CD14-positive monocyte (primary cell): Measurements from ENCODE around the gene HK3. TPM values are rescaled to one million over a fixed set of nuclear protein-coding genes. Genes with fewer than 3 reads are reported as not detected.

Experiments used
- DNase-seq, 3 donors: peaks; one replicate each; pipeline ENCODE4 v3.0.0-alpha.2; 2011 to 2022
- H2AFZ ChIP-seq: 2 replicates; pipeline ENCODE4 v1.6.0; 2012; ENCODE audit warnings: mild to moderate bottlenecking, low read depth, low read length, inconsistent platforms; ENCODE audit not compliant: insufficient read depth, poor library complexity, severe bottlenecking
- H3K27ac ChIP-seq, 2 donors: 1 replicate in 1 of 2; 2 replicates in 1 of 2; pipeline ENCODE4 v1.5.1; 2012 to 2013; ENCODE audit warnings: low read length in 2 of 2, control low read depth in 1 of 2, inconsistent platforms in 1 of 2, low read depth in 1 of 2, mild to moderate bottlenecking in 1 of 2
- H3K27me3 ChIP-seq, 2 donors: one replicate each; pipeline versions ENCODE4 v1.6.0 to v1.6.1; 2011 to 2013; ENCODE audit warnings: low read length in 2 of 2; ENCODE audit not compliant: control insufficient read depth in 2 of 2, insufficient read depth in 2 of 2
- H3K36me3 ChIP-seq, 2 donors: replicated peaks in 1 of 2; 1 replicate in 1 of 2; 2 replicates in 1 of 2; pipeline versions ENCODE4 v1.5.1 to v1.6.1; 2012 to 2013; ENCODE audit warnings: low read length in 2 of 2, control low read depth in 1 of 2, inconsistent platforms in 1 of 2, mild to moderate bottlenecking in 1 of 2; ENCODE audit not compliant: insufficient read depth in 2 of 2, control insufficient read depth in 1 of 2
- H3K4me1 ChIP-seq, 2 donors: 1 replicate in 1 of 2; 2 replicates in 1 of 2; pipeline versions ENCODE4 v1.5.1 to v1.6.1; 2012 to 2013; ENCODE audit warnings: low read length in 2 of 2, control low read depth in 1 of 2, inconsistent platforms in 1 of 2, mild to moderate bottlenecking in 1 of 2, moderate library complexity in 1 of 2; ENCODE audit not compliant: insufficient read depth in 2 of 2, control insufficient read depth in 1 of 2
- H3K4me2 ChIP-seq: replicated peaks from 2 replicates; pipeline ENCODE3; 2012; ENCODE audit warnings: low read length, moderate library complexity, mild to moderate bottlenecking; ENCODE audit not compliant: poor library complexity, severe bottlenecking; ENCODE audit errors: extremely low read depth
- H3K4me3 ChIP-seq, 3 experiments: fragments of 200-600 bp in 1 of 3; sonication (generic) in 1 of 3; replicated peaks in 1 of 3; 1 replicate in 2 of 3; 2 replicates in 1 of 3; pipeline ENCODE4 v1.5.1; 2011 to 2013; ENCODE audit warnings: low read length in 3 of 3, mild to moderate bottlenecking in 3 of 3, control low read depth in 2 of 3, low read depth in 2 of 3, inconsistent platforms in 1 of 3, moderate library complexity in 1 of 3
- H3K79me2 ChIP-seq: 2 replicates; pipeline ENCODE4 v1.6.0; 2012; ENCODE audit warnings: mild to moderate bottlenecking, control low read depth, inconsistent platforms, low read length, moderate library complexity; ENCODE audit not compliant: insufficient read depth
- H3K9ac ChIP-seq: 2 replicates; pipeline ENCODE4 v1.6.0; 2017; ENCODE audit warnings: low read length, mild to moderate bottlenecking; ENCODE audit not compliant: insufficient read depth, poor library complexity, severe bottlenecking
- H3K9me3 ChIP-seq, 2 donors: replicated peaks in 1 of 2; 1 replicate in 1 of 2; 2 replicates in 1 of 2; pipeline versions ENCODE4 v1.5.1 to v1.6.1; 2012 to 2013; ENCODE audit warnings: low read length in 2 of 2, control low read depth in 1 of 2; ENCODE audit not compliant: control insufficient read depth in 1 of 2, insufficient read depth in 1 of 2
- H4K20me1 ChIP-seq: 2 replicates; pipeline ENCODE4 v1.6.0; 2012; ENCODE audit warnings: mild to moderate bottlenecking, low read length, control low read depth, moderate library complexity; ENCODE audit not compliant: insufficient read depth
- H3K27ac Mint-ChIP-seq, 7 donors: one replicate each; pipeline ENCODE4 v1.8.0; 2020; ENCODE audit warnings: mild to moderate bottlenecking in 7 of 7, mixed read lengths in 7 of 7, moderate library complexity in 6 of 7, inconsistent platforms in 2 of 7
- H3K27me3 Mint-ChIP-seq, 3 donors: one replicate each; pipeline ENCODE4 v1.8.0; 2021 to 2022; ENCODE audit warnings: low read depth in 3 of 3, mild to moderate bottlenecking in 3 of 3, mixed read lengths in 3 of 3, moderate library complexity in 3 of 3, inconsistent platforms in 1 of 3
- H3K36me3 Mint-ChIP-seq, 2 donors: one replicate each; pipeline ENCODE4 v1.8.0; 2020; ENCODE audit warnings: mixed read lengths in 2 of 2, inconsistent platforms in 1 of 2, mild to moderate bottlenecking in 1 of 2
- H3K4me1 Mint-ChIP-seq: one replicate; pipeline ENCODE4 v1.8.0; 2020; ENCODE audit warnings: mild to moderate bottlenecking, mixed read lengths
- H3K4me3 Mint-ChIP-seq, 2 donors: one replicate each; pipeline ENCODE4 v1.8.0; 2020; ENCODE audit warnings: mild to moderate bottlenecking in 2 of 2, mixed read lengths in 2 of 2, moderate library complexity in 1 of 2
- H3K9me3 Mint-ChIP-seq, 7 donors: one replicate each; pipeline ENCODE4 v1.8.0; 2020 to 2022; ENCODE audit warnings: mixed read lengths in 7 of 7, mild to moderate bottlenecking in 6 of 7, moderate library complexity in 6 of 7, inconsistent platforms in 2 of 7
- CTCF ChIP-seq: fragments of 200-600 bp; IDR thresholded peaks from one replicate; pipeline ENCODE4 v1.8.0; 2022; ENCODE audit warnings: antibody characterized with exemption, mild to moderate bottlenecking
- WGBS: methylation state at CpG from one replicate; pipeline ENCODE4 v1.1.5; 2013; ENCODE audit warnings: missing lambda C conversion rate; ENCODE audit not compliant: insufficient coverage; 5-methylcytosine and 5-hydroxymethylcytosine counted together
- intact Hi-C, 2 donors: fragments of 100-400 bp; cut with micrococcal nuclease; formaldehyde crosslinking; loops; one replicate each; pipeline versions ENCODE4 v1.15.0 to v1.15.1; 2023
- polyA plus RNA-seq, 3 donors: library from polyadenylated mRNA; depleted of rRNA in 1 of 3; unstranded in 2 of 3; stranded (reverse) in 1 of 3; fragments of 300-500 nt in 2 of 3; fragments of >200 nt in 1 of 3; fragmentation: Illumina TruSeq in 2 of 3; gene quantifications; 1 replicate in 2 of 3; 2 replicates in 1 of 3; pipeline ENCODE4 v1.2.3, GENCODE V29; 2012 to 2021

HK3 gene
- polyA plus RNA-seq, 3 donors, result 174 to 988 (median 204) TPM

DNA sequence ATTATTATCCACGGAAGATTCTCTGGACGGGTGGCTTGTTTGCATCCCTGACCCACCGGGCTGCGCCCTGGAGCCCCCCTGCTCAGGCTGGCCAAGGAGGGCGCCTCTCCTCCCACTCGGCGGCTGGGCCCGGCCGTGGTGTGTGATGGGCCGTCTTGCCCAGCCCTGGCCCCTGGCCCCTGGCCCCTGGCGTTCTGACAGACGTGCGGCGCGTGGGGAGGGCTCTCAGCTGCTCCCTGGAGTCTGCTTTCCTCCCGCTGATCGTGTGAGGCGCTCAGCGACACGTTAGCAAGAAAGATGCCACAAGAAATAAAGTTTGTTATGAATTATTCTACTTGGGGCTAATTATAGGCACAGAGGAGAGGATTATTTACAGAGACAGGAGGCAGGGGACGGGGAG is 55.5 kb downstream of the HK3 start:
- Mint-ChIP-seq H3K9me3 (no peaks in the 10 kb centered on the region), H3K27ac (no peak overlapping the region), H3K36me3 (no peaks in the 10 kb centered on the region), H3K4me1 (peaks cover 3% of the 10 kb centered on the region), H3K4me3 (no peak overlapping the region), H3K27me3 (peaks cover 17 to 52% (median 43%) of the 10 kb centered on the region in 3 donors)
- Histone ChIP-seq H2AFZ (no peak overlapping the region), H3K27me3 (peaks cover 0 to 17% of the 10 kb centered on the region in 2 donors), H3K4me2 (no peak overlapping the region), H3K4me3 (no peak overlapping the region), H3K9ac (no peak overlapping the region), H3K36me3 (no peaks in the 10 kb centered on the region), H3K9me3 (no peaks in the 10 kb centered on the region), H3K79me2 (no peaks in the 10 kb centered on the region), H3K27ac (no peak overlapping the region), H3K4me1 (no peaks in the 10 kb centered on the region), H4K20me1 (no peaks in the 10 kb centered on the region)
- TF ChIP-seq CTCF, result no peak
- WGBS, result 74% methylated on average over 20 of the region's 21 CpGs
- intact Hi-C loops, result no loop called here
- DNase-seq, result no peak

- no peak for TF ChIP-seq CTCF
- Histone ChIP-seq H3K27me3 (no peaks in the 10 kb centered on the region), H3K4me1 (no peaks in the 10 kb centered on the region), H4K20me1 (no peaks in the 10 kb centered on the region), H3K36me3 (no peaks in the 10 kb centered on the region), H3K4me3 (no peak overlapping the region), H3K9me3 (no peaks in the 10 kb centered on the region), H3K27ac (no peak overlapping the region), H3K9ac (no peak overlapping the region), H2AFZ (no peak overlapping the region), H3K4me2 (no peak overlapping the region), H3K79me2 (no peaks in the 10 kb centered on the region)
- intact Hi-C loops, result no loop called here
- no peak overlapping the region for H3K4me3 Mint-ChIP-seq
- peak; percentile 45 to 56 (median 50) for DNase-seq
- H3K27ac Mint-ChIP-seq, result no peak overlapping the region
- H3K9me3 Mint-ChIP-seq, result peaks cover 0 to 6% (median 0%) of the 10 kb centered on the region in 7 donors
- H3K36me3 Mint-ChIP-seq, result no peaks in the 10 kb centered on the region
- H3K27me3 Mint-ChIP-seq, result peaks cover 4 to 28% (median 15%) of the 10 kb centered on the region in 3 donors
- 6% methylated on average over 11 of the region's 16 CpGs for WGBS
- no peaks in the 10 kb centered on the region for H3K4me1 Mint-ChIP-seq
Observed at GRCh38 chr5:176837707-176838115, 61.4 kb downstream of the HK3 start.
